HG03066 (cell line): ENCODE results near the gene OSBPL1A.

Source experiments
- ATAC-seq: cut with Tn5 transposase; IDR thresholded peaks from one replicate; pipeline ENCODE4 v1.9.1; 2021; ENCODE audit warnings: low read depth; ENCODE audit not compliant: unreplicated experiment

OSBPL1A gene

DNA sequence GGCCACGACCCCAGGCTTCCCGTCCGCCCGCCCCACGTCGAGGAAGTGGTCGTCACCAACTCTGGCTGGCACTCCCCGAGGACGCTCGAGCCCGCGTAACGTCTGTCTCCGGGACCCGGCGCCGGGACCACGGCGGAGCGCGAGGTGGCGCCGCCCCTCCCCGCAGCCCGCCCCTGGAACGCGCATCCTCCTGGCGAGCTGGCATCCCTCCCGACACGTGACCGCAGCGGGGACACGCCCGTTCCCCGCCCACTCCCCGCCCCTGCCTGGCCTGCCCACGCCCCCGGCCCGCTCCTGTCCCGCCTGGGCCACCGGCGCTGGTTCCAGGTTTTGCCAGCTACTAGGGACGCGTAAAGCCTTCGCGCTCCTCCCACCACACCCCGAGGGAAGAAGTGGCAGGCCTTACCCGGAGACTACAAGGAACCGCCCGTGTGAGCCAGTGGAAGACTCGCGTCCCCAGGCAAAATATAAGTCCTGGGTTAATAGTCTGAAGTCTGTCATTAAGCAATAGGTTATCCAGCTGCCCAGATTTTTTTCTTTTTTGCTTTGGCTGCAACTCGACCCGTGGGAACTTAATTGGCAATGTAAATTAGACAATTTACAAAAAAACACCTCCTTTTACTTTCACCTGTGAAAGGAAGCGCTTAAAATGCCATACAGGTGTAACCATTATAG, at the start of gene OSBPL1A:
Gene OSBPL1A (minus strand): TSS at position 131 of the 675 bp plus-strand sequence. CDS start 20,291 bp downstream, outside the sequence.
- peak; percentile 55 for ATAC-seq

DNA sequence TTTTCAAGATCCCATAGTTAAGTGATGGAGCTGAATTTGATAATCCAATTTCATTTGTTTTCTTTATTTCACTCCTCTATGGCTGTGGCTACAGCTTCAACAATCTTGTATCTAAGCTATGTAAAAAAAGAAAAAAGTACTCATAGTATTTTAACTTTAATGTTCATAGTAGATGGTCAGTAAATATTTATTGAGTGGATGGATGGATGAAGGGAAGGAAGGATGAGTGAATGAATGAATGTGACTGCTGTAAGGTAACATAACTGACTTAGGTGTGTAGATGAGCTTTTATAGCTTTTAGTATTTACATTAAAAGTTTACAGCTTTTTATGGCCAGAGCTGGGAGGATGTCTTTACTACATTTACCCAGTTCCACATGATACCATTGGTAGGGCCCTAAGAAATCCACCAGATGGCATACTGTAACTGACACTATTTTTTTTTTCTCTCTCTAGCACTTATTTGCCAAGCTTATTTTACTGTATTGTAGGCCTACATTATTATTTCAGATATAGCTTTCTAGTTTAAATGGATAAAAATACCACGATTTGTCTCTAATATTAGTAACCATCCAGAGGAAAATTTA, 49.4 kb upstream of the OSBPL1A start:
- ATAC-seq: no peak

DNA sequence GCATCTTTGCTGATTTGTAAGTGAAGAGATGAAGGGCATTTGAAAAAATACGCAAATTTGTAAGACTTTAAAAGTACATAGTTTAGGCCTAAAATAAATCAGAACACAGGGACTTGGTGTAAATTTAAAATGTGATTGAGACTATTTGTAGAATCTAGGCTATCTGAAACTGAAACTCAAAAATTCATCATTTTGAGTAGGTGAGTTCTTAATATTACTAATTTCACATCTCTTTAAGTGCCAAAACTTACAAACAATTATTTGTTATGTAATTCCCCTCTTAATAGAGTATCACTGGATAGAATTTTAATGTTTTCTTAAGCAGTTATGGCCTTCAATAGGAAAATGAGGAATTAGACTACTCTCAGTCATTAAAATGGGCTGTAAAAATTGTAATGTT, 48.8 kb upstream of the OSBPL1A start:
- ATAC-seq: peak; percentile 53

DNA sequence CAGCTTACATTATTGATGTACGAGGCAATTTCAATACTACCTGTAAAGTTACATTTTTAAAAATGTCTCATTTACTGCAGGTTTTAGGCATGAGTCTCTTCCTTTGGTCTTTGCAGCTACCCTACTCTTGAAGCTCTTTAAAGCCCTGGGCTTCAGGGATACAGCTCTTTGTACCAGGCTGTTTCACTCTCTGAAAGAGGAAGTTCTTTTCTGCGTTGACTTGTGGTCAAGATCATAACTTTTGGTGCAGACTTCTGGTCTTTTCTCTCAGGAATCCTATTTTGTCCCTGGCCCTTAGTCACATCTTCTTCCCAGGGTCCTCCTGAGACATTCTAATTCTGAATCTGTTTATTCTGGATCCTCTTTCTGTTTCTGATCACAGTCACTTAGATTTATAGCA, 46.2 kb upstream of the OSBPL1A start:
- ATAC-seq: peak; percentile 82

DNA sequence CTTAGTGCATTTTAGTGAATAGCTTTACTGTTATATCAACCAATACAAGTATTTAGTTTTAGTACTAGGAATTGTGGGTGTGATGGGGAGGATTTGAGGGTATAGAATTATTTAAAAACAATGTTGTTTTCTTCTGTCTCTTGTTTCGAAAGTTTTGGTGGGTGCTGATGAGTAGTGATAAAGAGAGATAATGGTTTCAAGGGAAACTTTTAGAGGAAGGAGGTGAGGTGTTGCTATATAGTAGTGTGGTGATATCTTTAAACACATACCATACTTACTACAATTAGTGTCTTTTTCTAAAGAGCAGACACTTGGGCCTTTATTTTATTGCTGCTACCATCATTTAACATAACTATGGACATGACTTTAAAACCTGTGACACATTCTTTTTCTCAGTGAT, 39.3 kb upstream of the OSBPL1A start:
- ATAC-seq: no peak

DNA sequence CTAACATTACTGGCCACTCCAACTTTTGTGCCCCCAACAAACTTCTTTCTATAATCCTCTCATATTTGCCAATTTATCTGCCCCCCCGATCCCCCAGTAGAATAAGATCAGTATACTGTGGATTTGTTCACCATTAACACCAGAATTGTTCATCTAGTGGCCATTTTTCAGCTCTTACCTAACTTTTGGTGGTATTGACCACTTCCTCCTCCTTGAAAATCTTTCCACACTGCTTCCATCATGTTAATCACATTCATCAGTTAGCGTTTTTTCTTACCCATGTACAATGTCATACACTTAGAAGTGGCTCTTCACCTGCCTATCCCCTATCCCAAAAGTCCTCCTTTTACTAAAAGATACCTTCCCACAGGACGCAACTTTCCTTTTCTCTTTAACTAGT, 35.0 kb upstream of the OSBPL1A start:
- no peak for ATAC-seq

DNA sequence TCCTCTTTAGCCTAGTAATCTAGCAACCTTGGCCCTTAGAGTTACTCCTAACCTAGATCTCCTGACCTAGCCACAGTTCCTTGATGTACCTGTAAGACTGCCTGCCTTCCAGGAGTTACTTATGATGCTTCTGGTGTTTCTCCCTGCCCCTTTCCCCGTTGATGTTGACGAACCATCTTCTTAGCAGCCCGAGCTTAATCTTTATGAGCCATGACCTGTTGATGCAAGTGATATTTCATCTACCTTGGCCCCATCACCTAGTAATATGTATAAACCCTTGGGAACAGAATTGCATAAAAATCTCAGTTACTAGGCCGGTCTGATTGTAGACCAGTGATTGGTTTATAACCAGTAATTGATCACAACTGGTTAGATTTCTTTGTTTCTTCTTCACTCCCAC, 31.6 kb upstream of the OSBPL1A start:
- no peak for ATAC-seq

DNA sequence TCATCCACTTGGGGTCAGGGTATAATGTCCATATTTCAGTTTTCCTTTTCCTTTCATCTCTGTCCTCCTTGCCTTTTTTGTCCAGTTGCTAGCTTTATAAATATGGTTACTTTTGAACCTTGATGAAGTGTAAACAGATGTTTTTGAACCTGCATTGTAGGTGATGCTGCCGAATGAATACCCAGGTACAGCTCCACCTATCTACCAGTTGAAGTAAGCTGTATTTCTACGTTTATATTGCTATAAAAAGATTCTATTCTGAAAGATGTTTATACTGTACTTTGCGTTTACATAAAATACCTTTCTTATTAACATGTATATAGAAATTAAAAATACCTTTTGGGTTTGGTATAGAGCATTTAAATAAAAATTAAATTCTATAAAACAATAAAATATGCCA, 31.1 kb upstream of the OSBPL1A start:
- ATAC-seq: no peak

DNA sequence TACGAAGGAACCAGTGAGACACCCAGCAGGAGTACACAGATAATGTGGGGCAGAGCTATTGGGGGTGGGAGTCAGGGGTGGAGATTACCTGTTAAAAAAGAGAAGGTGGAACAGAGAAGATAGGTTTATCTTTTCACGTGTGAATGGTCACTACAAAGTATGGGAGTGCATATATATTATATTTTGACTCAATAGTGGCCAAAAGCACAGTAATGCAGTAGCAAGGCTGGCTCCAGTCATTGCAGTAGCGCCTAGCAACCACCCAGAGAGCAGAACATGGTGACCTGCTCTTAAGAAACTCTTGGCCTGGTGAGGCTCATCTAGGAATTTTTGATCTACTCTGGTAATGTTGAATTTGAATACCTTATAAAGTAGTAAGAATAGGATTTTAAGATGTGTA, 29.9 kb upstream of the OSBPL1A start:
- ATAC-seq: no peak

DNA sequence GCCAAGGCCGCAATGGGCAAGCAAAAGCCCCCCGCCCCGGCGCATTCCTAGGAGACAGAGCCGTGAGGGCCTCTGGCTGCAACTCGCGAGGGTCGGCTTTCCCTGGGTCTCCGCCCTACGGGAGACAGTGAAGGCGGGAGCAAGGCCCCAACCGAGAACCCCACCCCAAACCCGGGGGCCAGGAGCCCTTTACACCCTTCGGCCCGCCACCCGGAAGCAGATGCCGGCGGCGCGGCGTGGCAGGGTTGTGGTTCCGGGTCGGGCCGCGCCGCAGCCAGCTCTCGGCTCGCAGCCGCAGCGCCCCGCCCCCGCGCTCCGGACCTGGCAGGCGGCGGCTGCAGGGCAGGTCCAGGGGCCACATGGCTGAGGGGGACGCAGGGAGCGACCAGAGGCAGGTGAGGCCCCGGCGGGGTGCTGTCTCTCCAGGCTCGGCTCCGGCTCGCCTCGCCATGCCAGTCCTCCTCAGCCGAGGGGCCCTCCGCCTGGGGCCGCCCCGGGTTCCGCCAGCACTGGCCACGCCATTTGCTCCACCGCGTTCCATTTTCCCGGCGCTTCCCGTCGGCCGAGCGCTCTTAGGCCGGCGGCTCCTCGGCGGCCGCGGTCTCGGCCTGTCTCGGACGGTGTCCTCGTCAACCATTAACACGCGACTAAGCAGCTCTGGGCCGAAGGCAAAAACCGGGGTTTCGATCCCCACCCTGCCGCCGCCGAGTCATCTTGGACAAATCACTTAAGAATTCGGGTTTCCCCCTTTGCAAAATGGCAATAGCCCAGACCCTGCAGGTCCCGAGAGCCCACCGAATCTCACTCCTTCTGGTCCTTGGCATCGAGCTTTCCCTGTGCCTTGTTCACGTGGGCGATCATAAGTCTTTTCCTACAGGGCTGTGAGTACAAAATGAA, 29.0 kb upstream of the OSBPL1A start, which contains the start of gene IMPACT:
Gene IMPACT (plus strand): TSS at position 273 of the 897 bp plus-strand sequence. CDS start 87 bp downstream, at position 360.
- peak; percentile 81 for ATAC-seq

DNA sequence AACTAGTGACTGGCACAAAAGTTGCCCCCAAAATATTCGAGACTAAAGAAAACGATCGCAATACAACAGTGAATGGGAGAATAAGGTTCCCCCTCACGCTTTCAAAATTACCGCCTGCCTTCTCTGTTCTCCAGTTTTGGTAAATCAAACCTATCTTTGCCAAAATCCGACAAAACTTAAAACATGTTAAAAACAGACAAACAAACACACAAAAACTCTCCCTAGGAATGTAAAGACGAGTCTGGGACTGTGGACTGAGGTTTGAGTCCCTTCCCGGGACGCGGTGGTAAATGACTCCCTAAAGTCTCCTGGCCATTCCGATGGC, 28.4 kb upstream of the OSBPL1A start:
- ATAC-seq: no peak

DNA sequence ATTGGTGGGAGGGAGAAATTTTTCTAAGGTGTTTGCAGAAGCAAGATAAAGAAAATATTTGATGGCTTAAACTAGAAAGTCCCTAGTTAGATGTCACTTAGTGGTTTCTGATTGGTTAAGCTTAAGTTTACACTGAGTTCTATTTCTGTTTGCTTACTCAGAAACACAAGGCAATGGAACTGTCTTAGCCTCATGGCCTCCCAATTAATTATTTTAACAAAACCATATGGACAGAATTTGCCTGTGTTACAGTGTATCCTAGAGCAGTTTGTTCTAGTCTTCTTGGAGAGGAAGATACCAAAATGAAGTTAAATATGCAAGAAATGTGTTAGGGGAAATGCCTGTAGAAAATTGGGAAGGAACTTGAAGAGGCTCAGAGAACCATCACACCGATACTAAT, 24.2 kb upstream of the OSBPL1A start:
- no peak for ATAC-seq

DNA sequence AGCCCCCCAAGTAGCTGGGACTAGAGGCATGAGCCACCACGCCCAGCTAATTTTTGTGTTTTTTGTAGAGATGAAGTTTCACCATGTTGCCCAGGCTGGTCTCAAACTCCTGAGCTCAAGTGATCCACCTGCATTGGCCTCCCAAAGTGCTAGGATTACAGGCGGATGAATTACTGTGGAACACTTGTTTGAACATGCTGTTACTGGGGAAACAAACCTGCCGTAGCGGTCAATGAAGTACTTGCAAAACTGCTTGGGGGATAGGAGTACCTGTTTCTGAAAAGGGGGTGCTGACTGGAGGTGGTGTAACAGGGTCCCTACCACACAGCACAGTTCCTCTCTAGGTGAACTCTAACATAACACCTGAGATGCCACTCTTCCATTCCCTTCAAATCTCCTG, 22.9 kb upstream of the OSBPL1A start:
- no peak for ATAC-seq

DNA sequence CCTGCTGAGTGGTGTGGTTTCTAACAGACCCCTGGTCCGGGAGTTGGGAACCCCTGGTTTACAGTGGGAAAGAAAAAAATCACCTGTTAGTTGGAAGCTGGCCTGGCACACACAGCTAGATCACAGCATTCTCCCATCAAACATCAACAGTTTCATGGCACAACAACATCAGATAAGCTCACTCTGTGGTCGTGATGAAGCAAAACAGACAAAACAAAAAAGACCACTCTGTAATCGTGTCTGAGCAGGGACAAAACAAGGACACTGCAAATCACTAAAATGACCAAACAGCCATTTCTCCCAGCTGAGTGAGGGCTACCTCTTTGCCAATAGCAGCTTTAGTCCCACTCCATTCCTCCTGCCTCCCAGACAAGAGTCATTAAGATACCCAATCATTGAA, 19.9 kb upstream of the OSBPL1A start:
- no peak for ATAC-seq

DNA sequence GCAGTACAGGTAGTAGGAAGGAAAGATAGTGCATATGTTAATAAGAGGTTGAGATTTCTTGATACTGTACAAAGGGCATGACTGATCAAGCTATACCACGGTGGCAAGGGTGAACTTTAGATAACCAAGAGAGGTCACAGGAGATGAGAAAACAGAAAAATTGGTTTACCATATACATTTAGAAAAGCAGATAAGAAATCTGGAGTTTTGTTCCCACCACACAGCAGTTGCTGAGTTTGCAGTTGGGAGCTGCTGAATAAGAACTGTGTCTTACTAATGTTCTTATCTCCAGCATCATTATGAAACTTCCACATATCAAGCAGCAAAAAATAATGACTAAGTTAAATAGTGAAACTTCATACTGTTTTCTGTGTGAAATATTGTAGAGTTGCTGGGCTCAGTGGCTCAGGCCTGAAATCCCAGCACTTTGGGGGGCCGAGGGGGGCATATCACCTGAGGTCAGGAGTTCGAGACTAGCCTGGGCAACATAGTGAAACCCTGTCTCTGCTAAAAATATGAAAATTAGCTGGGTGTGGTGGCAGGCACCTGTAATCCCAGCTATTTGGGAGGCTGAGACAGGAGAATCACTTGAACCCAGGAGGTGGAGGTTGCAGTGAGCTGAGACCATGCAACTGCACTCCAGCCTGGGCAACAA, 16.9 kb upstream of the OSBPL1A start:
- ATAC-seq: no peak

DNA sequence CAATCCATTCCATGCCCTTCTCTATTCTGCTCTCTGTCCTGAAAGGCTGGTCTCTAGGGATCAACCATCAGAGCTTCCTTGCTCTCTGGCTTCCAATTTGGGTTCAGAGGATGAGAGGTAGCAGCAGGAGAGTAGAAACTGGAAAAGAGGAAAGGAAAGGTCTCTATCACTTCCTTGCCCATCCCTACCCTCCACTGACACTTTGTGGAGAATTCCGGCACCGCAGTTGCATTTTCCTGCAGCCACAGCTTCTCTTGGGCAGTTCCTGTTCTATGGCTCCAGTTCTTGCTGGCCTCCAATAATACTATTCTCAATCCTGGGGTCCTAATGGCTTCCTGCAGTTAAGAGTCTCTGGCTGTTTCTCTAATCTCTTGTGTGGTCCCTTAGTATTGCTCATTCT, 15.5 kb upstream of the OSBPL1A start:
- no peak for ATAC-seq

DNA sequence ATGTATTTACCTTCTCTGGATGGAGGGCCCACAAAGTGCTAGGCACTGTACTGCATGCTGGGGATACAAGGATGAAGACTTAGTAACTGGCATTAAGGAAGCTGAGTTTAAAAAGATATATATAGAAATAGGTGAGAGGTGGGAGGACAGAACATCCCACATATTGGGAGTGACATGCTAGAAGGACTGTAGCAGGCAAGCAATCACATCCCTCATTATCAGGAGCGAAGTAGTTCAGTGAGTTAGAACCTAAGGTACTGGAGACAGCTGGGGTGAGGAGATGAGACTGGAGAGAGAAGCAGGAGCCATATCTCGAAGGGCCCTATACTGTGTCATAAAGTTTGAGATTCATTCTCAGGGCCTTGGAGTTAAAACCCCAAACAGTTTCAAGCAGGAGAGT, 10.9 kb upstream of the OSBPL1A start:
- no peak for ATAC-seq

DNA sequence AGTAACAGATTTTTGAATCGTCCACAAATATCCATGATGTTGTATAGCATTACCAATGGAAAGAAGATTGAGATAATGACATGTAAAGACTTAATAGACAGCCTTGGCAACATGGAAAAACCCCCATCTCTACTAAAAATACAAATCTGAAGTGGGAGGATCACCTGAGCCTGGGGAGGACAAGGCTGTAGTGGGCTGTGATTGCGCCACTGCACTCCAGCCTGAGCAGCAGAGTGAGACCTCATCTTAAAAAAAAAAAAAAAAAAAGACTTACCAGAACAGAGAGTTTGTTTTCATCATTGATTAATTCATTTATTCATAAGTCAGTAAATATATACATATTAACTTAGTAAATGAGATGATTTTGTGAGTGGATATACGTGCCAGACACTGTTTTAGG, 7.0 kb upstream of the OSBPL1A start:
- ATAC-seq: no peak

DNA sequence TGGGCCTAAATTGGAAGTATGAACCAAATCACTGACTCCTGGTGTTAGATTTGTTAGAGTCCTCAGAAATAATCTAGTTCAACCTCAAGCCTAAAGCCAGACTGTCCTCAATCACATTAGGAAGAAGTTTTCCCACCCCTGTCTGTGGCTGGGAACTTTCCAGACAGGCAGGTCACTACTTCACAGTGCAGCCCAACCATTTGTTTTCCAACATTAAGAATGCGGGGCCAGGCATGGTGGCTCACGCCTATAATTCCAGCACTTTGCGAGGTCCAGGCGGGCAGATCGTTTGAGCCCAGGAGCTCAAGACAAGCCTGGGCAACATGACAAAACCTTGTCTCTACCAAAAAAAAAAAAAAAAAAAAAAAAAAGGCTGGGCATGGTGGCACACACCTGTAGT, 5.5 kb upstream of the OSBPL1A start:
- no peak for ATAC-seq

DNA sequence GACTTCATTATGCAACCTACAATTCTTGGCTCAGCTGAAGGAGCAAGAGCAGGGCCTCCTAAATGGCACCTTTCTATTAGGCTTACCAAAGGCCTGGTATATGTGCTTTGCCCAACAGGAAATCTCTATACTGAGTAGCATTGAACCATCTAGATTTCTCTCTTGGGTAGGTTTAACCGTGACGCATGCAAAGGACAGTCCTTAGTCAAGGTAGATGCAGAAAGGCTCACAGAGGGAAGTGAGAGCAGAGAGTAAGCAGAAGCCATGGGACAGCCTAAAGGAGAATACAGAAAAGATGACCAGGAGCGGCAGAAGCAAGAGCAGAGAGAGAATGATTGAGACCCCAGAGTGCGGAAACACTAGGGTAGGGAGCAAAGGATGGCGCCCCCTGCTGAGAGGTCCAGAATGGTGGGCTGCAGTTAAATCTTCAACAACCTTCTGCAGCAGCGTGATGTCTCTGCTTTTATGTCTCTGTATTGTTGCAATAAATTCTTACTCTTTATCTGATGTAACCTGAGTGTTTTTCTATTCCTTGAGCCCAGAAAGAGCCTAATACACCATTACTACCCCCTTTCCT, 4.7 kb upstream of the OSBPL1A start:
- no peak for ATAC-seq

DNA sequence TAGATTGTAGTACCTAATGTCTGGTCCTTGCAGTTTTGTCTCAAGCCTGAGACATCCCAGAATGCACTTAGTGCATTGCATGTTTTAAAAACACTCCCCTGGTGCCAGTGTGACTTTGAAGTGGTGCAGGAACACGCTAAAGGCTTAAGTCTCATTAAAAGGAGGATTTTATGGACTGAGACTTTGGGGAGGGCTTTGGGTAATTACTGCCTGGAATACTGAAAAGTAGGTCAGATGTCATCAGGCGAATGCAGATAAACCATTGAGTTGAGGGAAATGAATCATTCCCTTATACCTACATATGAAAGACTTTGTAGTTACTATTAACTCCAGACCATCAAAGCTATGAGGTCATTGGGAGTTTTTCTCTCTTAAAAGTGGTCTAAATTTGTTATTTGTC, 3.0 kb upstream of the OSBPL1A start:
- no peak for ATAC-seq
